SK-N-SH (cell line): ENCODE data around the gene KDM6B.

Experiments used
- CTCF ChIP-seq: fragments of 200-600 bp; sonication (generic); IDR thresholded peaks from 2 replicates; pipeline ENCODE4 v1.6.1; 2017; ENCODE audit warnings: antibody characterized with exemption, mild to moderate bottlenecking, moderate library complexity
- EP300 ChIP-seq, 2 experiments: IDR thresholded peaks; 2 replicates each; pipeline versions ENCODE4 v1.4.0 to v1.6.1; 2012; ENCODE audit warnings: borderline replicate concordance in 1 of 2, low read depth in 1 of 2, low read length in 1 of 2
- EZH2phosphoT487 ChIP-seq: fragments of 200-600 bp; sonication (generic); IDR thresholded peaks from 2 replicates; pipeline ENCODE4 v1.6.1; 2017; ENCODE audit warnings: low read depth, mixed run types, mild to moderate bottlenecking, antibody characterized with exemption, moderate library complexity, borderline replicate concordance
- GABPA ChIP-seq: IDR thresholded peaks from 2 replicates; pipeline ENCODE4 v1.4.0; 2012; ENCODE audit warnings: low read depth, mild to moderate bottlenecking
- MEF2A ChIP-seq: IDR thresholded peaks from 2 replicates; pipeline ENCODE4 v1.4.0; 2012; ENCODE audit warnings: low read depth, borderline replicate concordance
- RAD21 ChIP-seq: IDR thresholded peaks from 2 replicates; pipeline ENCODE4 v1.6.1; 2012; ENCODE audit warnings: mild to moderate bottlenecking, low read length
- TF ChIP-seq, protein P1 (sequence below): IDR thresholded peaks from 2 replicates; pipeline ENCODE4 v1.6.1; 2012; ENCODE audit warnings: mild to moderate bottlenecking, low read depth, low read length, moderate library complexity
- TF ChIP-seq, protein P2 (sequence below): IDR thresholded peaks from 2 replicates; pipeline ENCODE4 v1.4.0; 2012; ENCODE audit warnings: low read depth
- TF ChIP-seq, protein P3 (sequence below): fragments of 150-350 bp; IDR thresholded peaks from 2 replicates; pipeline ENCODE4 v1.6.1; 2016; ENCODE audit warnings: mild to moderate bottlenecking, low read depth, low read length

- no peak for TF ChIP-seq GABPA
- TF ChIP-seq, protein P1, sequence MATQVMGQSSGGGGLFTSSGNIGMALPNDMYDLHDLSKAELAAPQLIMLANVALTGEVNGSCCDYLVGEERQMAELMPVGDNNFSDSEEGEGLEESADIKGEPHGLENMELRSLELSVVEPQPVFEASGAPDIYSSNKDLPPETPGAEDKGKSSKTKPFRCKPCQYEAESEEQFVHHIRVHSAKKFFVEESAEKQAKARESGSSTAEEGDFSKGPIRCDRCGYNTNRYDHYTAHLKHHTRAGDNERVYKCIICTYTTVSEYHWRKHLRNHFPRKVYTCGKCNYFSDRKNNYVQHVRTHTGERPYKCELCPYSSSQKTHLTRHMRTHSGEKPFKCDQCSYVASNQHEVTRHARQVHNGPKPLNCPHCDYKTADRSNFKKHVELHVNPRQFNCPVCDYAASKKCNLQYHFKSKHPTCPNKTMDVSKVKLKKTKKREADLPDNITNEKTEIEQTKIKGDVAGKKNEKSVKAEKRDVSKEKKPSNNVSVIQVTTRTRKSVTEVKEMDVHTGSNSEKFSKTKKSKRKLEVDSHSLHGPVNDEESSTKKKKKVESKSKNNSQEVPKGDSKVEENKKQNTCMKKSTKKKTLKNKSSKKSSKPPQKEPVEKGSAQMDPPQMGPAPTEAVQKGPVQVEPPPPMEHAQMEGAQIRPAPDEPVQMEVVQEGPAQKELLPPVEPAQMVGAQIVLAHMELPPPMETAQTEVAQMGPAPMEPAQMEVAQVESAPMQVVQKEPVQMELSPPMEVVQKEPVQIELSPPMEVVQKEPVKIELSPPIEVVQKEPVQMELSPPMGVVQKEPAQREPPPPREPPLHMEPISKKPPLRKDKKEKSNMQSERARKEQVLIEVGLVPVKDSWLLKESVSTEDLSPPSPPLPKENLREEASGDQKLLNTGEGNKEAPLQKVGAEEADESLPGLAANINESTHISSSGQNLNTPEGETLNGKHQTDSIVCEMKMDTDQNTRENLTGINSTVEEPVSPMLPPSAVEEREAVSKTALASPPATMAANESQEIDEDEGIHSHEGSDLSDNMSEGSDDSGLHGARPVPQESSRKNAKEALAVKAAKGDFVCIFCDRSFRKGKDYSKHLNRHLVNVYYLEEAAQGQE, result no peak
- TF ChIP-seq EP300 (IDR thresholded peaks at IDR 0.05; ENCODE audit: borderline replicate concordance in 1 of 2, low read depth in 1 of 2, low read length in 1 of 2), result no peak
- TF ChIP-seq EZH2phosphoT487, result no peak
- no peak for TF ChIP-seq CTCF
- TF ChIP-seq, protein P2, sequence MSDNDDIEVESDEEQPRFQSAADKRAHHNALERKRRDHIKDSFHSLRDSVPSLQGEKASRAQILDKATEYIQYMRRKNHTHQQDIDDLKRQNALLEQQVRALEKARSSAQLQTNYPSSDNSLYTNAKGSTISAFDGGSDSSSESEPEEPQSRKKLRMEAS, result no peak
- TF ChIP-seq MEF2A, result no peak
- TF ChIP-seq, protein P3, sequence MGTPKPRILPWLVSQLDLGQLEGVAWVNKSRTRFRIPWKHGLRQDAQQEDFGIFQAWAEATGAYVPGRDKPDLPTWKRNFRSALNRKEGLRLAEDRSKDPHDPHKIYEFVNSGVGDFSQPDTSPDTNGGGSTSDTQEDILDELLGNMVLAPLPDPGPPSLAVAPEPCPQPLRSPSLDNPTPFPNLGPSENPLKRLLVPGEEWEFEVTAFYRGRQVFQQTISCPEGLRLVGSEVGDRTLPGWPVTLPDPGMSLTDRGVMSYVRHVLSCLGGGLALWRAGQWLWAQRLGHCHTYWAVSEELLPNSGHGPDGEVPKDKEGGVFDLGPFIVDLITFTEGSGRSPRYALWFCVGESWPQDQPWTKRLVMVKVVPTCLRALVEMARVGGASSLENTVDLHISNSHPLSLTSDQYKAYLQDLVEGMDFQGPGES, result no peak
- no peak for TF ChIP-seq RAD21
Measured at GRCh38 chr17:7852262-7852670, 18.2 kb downstream of the KDM6B start.
